BJ (cell line): ENCODE results near the gene NEURL4. TPM values are rescaled to one million over a fixed set of nuclear protein-coding genes. Genes with fewer than 3 reads are reported as not detected.
"Not testable (repeated sequence)": the region's sequence is repeated elsewhere in the genome, so short reads cannot be mapped to it uniquely, and the experiment has no call there.

Experiments
- CTCF ChIA-PET: fragments of 350-600 bp; formaldehyde crosslinking; extraction: SDS; loops from one replicate; lab custom pipeline; 2021; ENCODE audit warnings: antibody characterized with exemption, inconsistent platforms; lab: Yijun Ruan, JAX
- POLR2A ChIA-PET: fragments of 300-600 bp; sonication (Branson Sonifier 250); formaldehyde crosslinking; extraction: SDS; loops from one replicate; lab custom pipeline; 2021; ENCODE audit warnings: antibody characterized with exemption; lab: Charles Lee
- DNase-seq: peaks from one replicate; pipeline ENCODE4 v3.0.0-alpha.2; 2011; ENCODE audit warnings: low read depth
- H3K27me3 ChIP-seq: 2 replicates; pipeline ENCODE4 v1.6.0; 2011; ENCODE audit warnings: low read length; ENCODE audit not compliant: control insufficient read depth, insufficient read depth
- H3K36me3 ChIP-seq: 2 replicates; pipeline ENCODE4 v1.5.1; 2011; ENCODE audit warnings: low read length; ENCODE audit not compliant: control insufficient read depth, insufficient read depth
- H3K4me3 ChIP-seq: 2 replicates; pipeline ENCODE4 v1.5.1; 2011; ENCODE audit warnings: low read depth, mild to moderate bottlenecking, control low read depth, low read length
- CTCF ChIP-seq: IDR thresholded peaks from 2 replicates; pipeline ENCODE4 v1.5.1; 2011; ENCODE audit warnings: low read depth, mild to moderate bottlenecking, control low read depth, inconsistent platforms, low read length, moderate library complexity; ENCODE audit not compliant: insufficient read depth
- polyA minus RNA-seq: library from RNA; depleted of rRNA, polyadenylated mRNA; stranded (reverse); fragments of >200 nt; gene quantifications from 2 replicates; pipeline ENCODE4 v1.2.3, GENCODE V29; 2011; rRNA and poly(A)+ RNA removed
- polyA plus RNA-seq: library from polyadenylated mRNA; depleted of rRNA; stranded (reverse); fragments of >200 nt; gene quantifications from 2 replicates; pipeline ENCODE4 v1.2.3, GENCODE V29; 2011; rRNA removed

NEURL4 gene
- polyA plus RNA-seq (8.0 and 14.9 TPM in 2 replicates), polyA minus RNA-seq (12.9 and 14.8 TPM in 2 replicates)

- DNase-seq: no peak
- peaks cover 15% of the 10 kb centered on the region for H3K36me3 ChIP-seq
- POLR2A ChIA-PET: interaction anchor here (0.9 to 1.2 kb wide), 3 partner anchors 15 to 232 kb away, joined by 3 to 7 read pairs (median 3); partner anchors contain the start of gene TMEM256
- H3K27me3 ChIP-seq: no peaks in the 10 kb centered on the region; the same call in 1 of the 2 replicates
- peak within 1 kb of the TSS; percentile 64 for H3K4me3 ChIP-seq
- TF ChIP-seq CTCF: peak; percentile 29; the same call in 1 of the 2 replicates
- CTCF ChIA-PET: interaction anchor here (0.9 to 1.5 kb wide), 6 partner anchors 9 to 108 kb away, joined by 3 to 6 read pairs (median 4); no protein-coding TSS in a partner anchor
Measured at GRCh38 chr17:7328840-7329373, at the start of gene NEURL4. Gene NEURL4 (minus strand): TSS chr17:7329335. CDS start chr17:7329312, 23 bp downstream.

GRCh38 chr17:7374353-7374752 lies 45.2 kb upstream of the NEURL4 start:
- H3K36me3 ChIP-seq: no peaks in the 10 kb centered on the region
- no peak overlapping the region for H3K4me3 ChIP-seq
- ChIA-PET POLR2A (no interaction called here), CTCF (interaction anchor here (4.7 kb wide), 1 partner anchor 19 kb away, joined by 23 read pairs; the partner anchor contains the start of gene TMEM95)
- no peak for DNase-seq
- H3K27me3 ChIP-seq: peaks cover 4% of the 10 kb centered on the region
- TF ChIP-seq CTCF: no peak

- H3K36me3 ChIP-seq: no peaks in the 10 kb centered on the region
- no peak for DNase-seq
- TF ChIP-seq CTCF: no peak
- no peak overlapping the region for H3K4me3 ChIP-seq
- H3K27me3 ChIP-seq: peaks cover 6% of the 10 kb centered on the region
- ChIA-PET CTCF (interaction anchor here (5.0 kb wide), 1 partner anchor 15 kb away, joined by 24 read pairs; the partner anchor contains the start of gene TMEM95), POLR2A (interaction anchor here (0.5 kb wide), 1 partner anchor 33 kb away, joined by 4 read pairs; the partner anchor contains the start of gene TMEM256)
Measured at GRCh38 chr17:7370853-7371252, 41.7 kb upstream of the NEURL4 start.

- Histone ChIP-seq H3K36me3 (no peaks in the 10 kb centered on the region), H3K4me3 (no peak overlapping the region), H3K27me3 (peaks cover 6% of the 10 kb centered on the region)
- POLR2A ChIA-PET: no interaction called here
- no peak for TF ChIP-seq CTCF
- CTCF ChIA-PET: interaction anchor here (0.9 to 5.0 kb wide), 2 partner anchors 14 to 67 kb away, joined by 3 to 24 read pairs; partner anchors contain the start of gene TMEM95
- DNase-seq: no peak
Measured at GRCh38 chr17:7369825-7370224, 40.7 kb upstream of the NEURL4 start.

- POLR2A ChIA-PET, H3K27me3 ChIP-seq, DNase-seq, H3K4me3 ChIP-seq, H3K36me3 ChIP-seq: not testable (repeated sequence)
- CTCF ChIA-PET: interaction anchor here (5.0 kb wide), 1 partner anchor 12 kb away, joined by 24 read pairs; the partner anchor contains the start of gene TMEM95
Measured at GRCh38 chr17:7368599-7368994, 39.5 kb upstream of the NEURL4 start.
